GM21528 (cell line): ENCODE measurements around the gene ERCC6.

Experiments
- ATAC-seq: cut with Tn5 transposase; IDR thresholded peaks from one replicate; pipeline ENCODE4 v1.9.1; 2021; ENCODE audit warnings: mild to moderate bottlenecking, moderate library complexity; ENCODE audit not compliant: unreplicated experiment, low FRiP score

Gene ERCC6

DNA sequence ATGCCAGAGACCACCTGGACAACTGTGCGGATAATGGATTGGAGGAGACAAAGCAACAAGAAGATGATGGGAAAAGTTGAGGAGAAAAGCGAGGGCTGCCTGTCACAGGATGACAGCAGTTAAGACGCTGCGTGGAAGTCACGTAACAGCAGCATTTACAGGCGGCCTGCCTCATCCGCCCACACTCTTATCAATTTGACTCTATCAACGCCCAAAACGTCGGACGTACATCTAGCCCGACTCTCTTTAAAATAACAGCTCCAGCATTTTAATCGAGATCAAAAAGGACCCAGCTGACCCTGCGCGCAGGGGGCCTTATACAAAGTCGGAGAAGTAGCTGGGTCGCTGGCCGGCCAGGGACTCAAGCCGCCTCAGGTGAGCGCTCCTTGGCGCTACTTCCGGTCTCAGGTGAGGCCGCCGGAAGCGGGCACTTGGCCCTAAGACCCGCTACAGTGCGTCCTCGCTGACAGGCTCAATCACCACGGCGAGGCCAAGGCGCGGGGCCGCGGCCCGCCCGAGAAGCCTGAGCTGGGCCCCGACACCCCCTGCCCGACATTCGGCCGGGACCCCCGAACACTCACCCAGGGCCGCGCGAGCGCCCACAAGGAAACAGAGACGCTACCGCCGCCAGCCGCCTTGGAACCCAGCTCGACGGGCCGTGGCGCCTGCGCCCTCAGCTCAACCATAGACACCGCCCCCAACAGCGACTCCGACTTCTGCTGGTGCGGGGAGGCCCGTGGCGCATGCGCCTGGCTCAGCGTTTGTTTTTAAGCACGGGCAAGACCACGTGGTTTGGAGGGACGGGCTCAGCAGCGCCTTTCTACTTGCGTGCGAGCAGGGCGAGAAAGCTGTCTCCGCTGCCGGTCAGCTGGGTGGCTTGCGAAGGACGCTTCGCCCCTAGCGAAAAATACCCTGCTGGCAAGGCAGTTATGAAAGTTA is at the start of gene ERCC6:
Gene ERCC6 (minus strand): TSS at position 741 of the 939 bp plus-strand sequence.
- ATAC-seq = peak; percentile 86

DNA sequence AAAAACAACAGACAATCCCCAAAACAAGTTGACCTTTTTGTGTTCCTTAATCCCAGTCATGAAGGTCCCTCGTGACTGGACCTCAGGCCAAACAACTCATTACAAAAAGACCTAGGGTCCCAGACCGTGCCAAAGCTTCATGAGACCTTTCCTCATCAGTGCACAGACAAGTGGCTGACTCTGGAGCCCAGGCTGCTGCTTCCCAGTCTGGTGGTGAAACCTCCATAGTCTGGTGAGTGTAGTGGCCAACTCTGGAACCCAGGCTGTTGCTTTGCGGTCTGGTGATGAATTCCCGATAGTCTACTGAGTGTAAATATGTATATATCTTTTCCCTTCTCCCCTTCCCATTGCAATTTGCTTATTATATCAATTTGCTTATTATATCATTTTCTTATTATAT is 49.1 kb upstream of the ERCC6 start:
- ATAC-seq = no peak

DNA sequence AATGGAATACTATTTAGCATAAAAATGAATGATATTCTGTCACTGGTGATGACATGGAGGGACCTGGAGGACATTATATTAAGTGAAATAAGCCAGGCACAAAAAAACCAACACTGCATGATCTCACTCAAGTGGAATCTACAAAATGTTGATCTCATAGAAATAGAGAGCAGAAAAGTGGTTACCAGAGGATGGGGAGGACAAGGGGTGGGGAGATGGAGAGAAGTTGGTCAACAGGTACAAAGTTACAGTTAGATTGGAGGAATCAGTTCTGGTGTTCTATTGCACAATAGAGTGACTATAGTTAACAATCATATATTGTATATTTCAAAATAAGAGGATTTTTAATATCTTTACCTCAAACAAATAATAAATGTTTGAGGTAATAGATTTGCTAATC is 46.5 kb upstream of the ERCC6 start:
- no peak for ATAC-seq

DNA sequence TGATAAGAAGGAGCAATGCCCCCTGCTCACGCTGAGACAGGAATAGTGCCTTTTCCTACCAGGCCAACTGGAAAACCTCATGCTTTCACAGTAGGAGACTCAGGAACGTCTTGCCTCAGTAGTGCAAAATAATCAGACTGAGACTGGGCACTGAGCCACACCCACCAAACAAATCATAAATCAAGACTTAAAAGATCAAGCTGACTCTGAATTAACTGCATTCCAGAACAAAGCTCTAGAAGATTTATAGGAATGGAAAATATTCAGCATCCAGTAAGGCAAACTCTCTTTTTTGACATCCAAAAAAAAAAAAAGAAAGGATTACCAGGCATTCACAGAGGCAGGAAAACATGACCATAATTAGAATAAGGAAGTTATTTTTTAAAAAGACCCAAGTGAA is 40.7 kb upstream of the ERCC6 start:
- ATAC-seq = no peak

DNA sequence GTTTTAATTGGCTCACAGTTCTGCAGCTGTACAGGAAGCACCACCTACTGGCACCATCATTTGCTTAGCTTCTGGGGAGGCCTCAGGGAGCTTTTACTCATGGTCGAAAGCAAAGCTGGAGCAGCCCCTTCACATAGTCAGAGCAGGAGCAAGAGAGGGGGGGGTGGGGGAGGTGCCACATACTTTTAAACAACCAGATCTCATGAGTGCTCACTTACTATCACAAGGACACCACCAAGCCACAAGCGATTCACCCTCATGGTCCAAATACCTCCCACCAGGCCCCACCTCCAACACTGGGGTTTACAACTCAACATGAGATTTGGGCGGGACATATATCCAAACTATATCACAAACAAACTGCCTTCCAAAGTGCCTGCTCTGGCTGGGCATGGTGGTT is 39.5 kb upstream of the ERCC6 start:
- ATAC-seq = no peak

DNA sequence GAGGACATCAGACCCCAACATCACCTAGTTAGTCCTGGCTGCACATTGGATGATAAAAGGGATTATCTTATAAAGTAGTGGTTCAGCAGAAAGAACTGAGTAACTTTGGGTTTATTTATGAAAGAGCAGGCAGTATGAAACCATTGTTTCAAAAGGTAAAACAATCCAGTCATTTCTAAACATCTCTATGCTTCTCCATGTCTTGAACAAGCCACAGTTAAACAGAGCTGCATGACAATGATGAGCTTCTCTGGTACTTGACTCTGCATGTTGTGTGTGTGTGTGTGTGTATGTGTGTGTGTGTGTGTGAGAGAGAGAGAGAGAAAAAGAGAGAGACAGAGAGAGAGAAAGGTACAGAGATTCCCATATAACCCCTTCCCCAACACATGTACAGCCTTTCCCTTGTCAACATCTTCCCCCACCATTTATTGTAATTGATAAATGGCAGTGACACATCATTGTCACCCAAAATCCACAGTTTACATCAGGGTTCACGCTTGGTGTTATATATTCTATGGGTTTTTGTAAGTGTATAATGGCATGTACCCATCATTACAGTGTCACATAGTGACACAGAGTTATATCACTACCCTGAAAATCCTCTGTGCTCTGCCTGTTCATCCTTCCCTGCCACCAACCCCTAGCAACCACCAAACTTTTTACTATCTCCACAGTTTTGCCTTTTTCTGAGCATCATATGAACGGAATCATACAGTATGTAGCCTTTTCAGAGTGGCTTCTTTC is 38.4 kb upstream of the ERCC6 start:
- ATAC-seq = no peak

DNA sequence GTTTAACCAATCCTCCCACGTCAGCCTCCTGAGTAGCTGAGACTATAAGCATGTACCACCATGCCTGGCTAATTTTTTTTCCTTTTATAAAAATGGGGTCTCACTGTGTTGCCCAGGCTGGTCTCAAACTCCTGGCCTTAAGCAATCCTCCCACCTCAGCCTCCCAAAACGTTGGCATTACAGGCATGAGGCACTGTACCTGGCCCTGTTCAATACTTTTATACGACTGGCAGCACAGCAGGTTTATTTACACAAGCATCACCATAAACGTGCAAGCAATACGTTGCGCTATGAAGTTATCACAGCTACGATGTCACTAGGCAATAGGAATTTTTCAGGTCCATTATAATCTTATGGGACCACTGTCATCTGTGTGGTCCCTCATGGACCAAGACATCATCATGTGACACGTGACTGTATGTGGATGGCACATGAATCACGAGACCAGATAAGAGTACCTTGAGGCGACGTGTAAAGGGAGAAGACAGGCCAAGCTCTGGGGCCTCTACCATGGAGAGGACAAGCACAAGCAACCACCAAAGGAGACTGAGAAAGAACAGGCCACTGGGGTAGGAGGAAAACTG is 36.7 kb upstream of the ERCC6 start:
- no peak for ATAC-seq

DNA sequence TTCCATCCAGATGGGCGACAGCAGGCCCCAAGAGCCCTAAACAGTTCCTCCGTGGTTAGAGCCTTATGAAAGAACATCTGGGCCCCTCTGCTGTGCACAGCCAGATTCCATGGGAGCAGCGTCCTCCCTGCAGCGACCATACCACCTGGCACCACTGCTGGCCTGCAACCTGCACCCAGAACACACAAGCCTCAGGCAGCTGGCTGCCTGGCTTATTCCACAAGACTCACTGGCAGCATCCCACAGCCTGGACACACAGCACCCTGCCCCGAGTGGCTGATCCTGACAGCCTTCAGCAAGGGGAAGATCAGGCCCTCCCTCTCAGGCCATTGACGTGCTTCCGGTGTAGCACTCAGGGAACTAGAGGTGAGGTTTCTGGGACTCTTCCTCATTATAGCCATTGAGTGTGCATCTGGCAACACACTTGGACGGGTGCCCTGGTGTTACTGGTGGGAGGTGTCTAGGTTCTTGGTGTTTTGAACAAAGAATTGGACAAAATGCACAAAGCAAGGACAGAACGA is 33.7 kb upstream of the ERCC6 start:
- ATAC-seq = no peak

DNA sequence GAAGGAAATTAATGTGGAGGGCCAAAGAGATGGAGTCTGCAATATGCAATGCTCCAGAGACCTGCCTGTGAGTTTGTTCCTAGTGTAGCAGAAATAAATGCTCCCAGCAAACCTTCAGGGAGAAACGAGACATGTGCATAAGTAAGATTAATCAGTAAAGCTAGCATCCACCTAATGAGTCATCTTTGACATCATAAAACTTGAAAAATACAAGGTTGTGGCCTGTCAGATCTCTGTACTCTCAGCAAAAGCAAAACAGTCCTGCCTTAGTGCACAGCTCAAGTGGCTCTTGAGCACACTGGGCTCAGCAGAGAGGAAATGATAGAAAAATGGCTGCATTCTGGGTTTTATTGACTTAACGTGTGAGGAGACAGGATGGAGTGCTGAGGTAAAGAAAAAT is 32.5 kb upstream of the ERCC6 start:
- no peak for ATAC-seq

DNA sequence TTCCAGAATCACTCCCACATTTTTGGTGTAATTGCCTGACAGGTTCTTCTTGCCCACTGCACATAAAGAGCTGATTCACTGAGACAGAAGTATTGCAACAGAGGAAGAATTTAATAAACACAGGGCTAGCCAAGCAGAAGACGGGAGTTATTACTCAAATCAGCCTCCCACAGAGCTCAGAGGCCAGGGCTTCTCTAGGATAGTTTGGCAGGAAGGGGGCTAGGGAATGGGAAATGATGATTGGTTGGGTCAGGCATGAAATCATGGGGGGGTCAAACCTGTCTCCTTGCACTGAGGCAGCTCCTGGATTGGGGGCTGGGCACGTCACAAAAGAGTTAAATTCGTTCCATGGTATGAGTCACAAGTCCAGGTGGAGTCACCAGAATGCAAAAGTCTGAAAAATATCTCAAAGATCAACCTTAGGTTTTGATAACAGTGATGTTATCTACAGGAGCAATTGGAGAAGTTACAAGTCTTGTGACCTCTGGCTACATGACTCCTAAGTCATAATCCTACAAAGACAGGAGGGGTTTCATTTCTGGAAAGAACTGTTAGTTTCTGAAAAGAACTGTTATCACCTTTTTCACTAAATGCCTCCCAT is 30.2 kb upstream of the ERCC6 start:
- no peak for ATAC-seq

DNA sequence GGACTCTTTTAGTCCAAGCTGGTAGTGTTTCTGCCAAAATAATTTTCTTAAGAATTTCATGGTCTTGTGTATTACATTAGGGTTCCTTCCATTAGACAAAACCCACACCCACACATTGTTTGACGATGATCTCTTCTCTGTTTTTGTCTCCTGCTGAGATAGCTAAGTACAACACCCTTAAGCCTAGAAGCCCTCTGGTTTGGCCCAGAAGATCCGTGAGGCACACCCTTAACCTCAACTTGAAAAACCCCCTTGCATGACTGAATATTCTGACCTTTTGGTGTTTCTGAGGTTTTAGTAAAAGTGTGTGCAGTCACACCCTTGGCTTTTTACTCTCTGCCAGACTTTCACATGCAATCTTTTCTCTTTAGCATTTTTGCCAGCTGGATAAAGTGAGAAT is 29.3 kb upstream of the ERCC6 start:
- ATAC-seq = no peak

DNA sequence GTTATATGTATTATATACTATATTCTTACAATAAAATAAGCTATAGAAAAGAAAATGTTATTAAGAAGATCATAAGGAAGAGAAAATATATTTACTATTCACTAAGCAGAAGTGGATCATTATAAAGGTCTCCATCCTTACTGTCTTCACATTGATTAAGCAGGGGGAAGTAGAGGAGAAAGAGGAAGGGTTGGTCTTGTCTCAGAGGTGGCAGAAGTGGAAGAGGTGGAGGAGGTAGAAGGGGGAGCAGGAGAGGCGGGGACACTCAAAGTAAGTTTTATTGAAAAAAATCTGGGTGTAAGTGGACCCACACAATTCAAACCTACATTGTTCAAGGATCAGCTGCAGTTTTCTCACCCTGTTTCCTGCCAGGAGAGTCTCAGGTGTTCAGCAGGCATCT is 28.9 kb upstream of the ERCC6 start:
- ATAC-seq = no peak

DNA sequence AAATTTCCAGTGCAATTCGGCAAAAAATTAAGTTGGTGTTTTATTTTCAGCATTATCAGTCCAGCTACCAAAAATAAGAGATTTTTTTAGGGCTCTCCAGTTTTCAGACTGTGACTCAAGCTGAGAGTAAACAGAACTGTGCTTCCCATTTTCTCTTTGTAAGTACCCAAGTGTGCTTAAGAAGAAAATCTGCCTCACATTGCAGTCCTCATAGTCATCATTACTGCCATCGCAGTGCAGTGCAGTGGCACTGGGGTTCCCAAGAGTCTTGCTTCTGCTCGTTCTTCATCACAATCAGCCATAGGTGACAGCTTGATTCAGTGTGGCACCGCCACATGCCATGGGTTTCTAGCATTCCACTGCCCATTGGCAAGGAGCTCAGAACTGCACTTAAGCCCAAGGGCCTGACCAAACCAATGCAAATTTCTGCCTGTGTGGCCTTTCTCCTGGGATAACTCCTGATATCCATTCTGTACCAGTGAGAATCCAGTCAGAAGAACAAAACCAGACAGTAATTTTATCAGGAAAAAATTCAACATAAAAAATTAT is 25.6 kb upstream of the ERCC6 start:
- ATAC-seq = no peak

DNA sequence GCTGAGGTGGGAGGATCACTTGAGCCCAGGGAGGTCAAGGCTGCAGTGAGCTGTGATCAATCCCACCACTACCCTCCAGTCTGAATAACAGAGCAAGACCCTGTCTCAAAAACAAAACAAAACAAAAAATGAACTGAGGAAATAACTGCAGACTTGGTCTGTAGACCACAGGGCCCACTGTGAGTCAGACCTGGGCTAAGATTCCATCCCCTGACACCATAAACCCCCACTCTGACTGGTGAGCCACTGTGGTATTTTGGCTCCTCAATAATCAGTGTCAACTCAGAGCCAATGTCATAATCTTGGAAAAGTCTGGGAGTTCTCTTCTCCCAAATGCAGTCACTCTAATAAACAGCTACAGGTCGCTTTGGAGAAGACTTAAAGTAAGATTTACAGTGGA is 24.0 kb upstream of the ERCC6 start:
- no peak for ATAC-seq

DNA sequence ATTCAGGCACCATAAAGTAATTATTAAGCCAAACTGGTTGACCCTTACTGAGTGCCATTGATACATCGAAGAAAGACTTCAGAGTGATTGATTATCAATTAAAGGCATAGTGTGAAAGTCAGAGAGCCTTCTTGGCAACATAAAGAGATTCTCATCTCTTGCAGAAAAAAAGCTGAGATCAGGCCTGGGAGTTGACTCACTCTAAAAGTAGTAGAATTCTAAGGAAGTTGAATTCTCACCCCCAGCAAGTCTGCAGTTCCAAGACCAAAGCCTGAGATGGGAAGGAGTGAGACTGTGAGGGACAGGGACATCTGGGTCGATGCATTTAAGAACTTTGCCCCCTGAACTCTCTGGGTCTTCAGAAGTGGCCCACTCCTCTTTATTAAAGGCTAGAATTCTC is 21.6 kb upstream of the ERCC6 start:
- no peak for ATAC-seq

DNA sequence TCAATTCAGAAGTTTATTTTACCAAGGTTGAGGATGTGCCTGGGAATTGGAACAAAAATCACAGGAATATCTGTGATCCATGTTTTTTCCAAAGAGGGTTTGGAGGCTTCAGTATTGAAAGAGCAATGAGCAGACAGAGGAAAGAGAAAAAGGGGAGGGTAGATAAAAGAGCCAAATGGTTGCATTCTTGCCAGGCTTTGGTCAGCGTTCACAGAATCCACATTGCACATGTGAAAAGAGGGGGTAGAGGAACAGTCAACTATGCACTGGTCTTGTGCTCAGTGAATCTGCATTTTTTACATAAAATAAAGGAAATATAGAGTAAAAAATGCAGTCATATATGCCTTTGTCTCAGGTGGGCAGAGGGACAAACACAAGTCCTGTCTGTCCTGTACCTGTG is 20.6 kb upstream of the ERCC6 start:
- ATAC-seq = no peak

DNA sequence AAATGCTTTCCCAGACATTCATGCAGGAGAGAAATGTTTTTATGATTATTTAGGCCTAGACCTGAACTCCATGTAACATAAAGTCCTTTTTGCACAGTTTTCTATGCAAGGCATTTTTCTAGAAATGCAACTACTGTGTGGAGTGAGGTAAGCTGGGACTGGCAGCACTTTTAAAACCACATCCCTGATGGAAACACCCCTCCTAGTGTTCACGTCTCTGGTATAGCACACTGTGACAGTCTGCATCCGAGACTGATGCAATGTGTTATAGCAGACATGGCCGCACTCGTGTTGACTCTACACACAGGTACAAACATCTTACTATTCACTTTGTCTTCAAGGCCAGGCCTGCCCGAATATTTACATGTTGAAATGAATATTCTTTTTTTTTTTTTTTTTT is 19.3 kb upstream of the ERCC6 start:
- ATAC-seq = no peak

DNA sequence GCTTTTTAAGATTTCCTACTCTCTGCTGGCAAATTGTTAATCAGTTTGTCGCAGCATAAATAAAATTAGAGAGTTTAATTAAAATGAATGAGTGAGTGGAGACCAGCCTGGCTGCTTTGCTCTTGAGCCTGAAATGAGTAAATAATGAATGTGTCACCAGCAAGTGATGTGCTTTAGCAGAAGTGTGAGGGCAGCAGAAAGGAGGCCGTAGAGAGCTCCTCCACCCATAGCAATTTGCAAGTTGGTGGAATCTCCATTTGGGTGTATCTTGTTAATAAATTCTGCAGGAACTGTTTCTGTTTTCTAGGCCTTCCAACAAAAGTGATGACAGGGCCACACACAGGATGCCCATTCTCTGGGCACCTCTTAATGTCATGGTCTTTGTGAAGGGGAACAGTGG is 18.8 kb upstream of the ERCC6 start:
- no peak for ATAC-seq

DNA sequence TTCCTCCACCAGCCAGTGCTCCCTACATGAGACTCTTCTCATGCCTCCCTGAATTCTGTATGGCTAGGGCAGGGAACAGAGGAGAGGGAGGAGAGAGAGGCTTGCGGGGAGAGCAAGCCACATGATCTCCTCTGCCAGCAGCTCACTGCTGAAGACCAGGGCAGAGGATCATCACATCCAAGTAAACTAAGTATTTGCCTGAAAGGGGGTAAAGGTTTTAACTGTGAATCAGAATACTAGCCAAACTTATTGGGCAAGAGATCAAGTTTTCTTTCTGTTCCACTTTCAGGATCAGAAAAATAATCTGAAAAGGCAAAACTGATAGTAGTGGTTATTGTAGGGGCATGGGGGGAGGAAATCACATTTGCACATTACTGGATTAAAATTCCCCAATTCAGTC is 17.8 kb upstream of the ERCC6 start:
- no peak for ATAC-seq

DNA sequence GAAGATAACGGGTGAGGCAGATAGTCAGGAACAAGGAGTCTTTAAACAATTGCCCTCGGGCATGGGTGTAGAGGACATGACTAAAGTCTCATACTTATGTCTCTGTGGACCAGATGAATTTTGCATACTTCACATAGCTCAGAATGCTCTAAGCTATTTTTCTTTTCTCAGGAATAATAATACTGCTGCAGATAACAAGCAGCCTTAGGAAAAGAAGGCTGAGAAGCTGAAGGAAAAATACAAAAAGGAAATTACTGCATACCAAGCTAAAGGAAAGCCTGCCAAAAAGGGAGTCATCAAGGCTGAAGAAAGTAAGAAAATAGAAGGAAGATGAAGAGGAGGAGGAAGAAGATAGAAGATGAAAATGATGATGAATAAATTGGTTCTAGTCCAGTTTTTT is 13.4 kb upstream of the ERCC6 start:
- ATAC-seq = no peak

DNA sequence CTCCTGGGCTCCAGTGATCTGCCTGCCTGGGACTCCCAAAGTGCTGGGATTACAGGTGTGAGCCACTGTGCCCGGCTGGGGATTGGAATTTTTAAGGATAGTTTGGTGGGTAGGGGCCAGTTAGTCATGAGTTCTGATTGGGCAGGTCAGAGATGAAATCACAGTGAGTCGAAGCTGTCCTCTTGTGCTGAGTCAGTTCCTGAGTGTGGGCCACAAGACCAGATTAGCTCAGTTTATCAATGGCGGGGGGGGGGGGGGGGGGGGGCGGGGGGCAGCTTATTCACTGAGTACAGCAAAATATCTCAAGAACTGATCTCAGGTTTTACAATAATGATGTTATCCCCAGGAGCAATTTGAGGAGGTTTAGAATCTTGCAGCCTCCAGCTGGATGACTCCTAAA is 11.6 kb upstream of the ERCC6 start:
- ATAC-seq = no peak
